HCT116 (cell line): ENCODE measurements around the gene ANKRD44. TPM values are rescaled to one million over a fixed set of nuclear protein-coding genes. Genes with fewer than 3 reads are reported as not detected.

Source experiments
- ATAC-seq: fragments of 200-7000 bp; cut with Tn5 transposase; 2 replicates; pipeline ENCODE4 v1.9.1; 2020; ENCODE audit warnings: mild to moderate bottlenecking, moderate library complexity
- BruUV-seq: library from RNA; stranded (reverse); fragments of 400-500 nt; replicated peaks from 2 replicates; lab custom pipeline; 2021; lab: Mats Ljungman, UMichigan
- CTCF ChIA-PET: fragments of 300-600 bp; sonication (Branson Sonifier 250); formaldehyde crosslinking; loops from one replicate; lab custom pipeline; 2021; ENCODE audit warnings: antibody characterized with exemption; lab: Charles Lee
- POLR2A ChIA-PET: fragments of 300-600, 350-600 bp; sonication (Branson Sonifier 250); formaldehyde crosslinking; loops from one replicate; lab custom pipeline; 2021; ENCODE audit warnings: antibody characterized with exemption; lab: Charles Lee
- RAD21 ChIA-PET, 2 experiments: fragments of 300-600 bp; sonication (Branson Sonifier 250); formaldehyde crosslinking; loops; one replicate each; lab custom pipeline; 2023; ENCODE audit warnings: low total read pairs in 2 of 2; ENCODE audit not compliant: uncharacterized antibody in 2 of 2, unreplicated experiment in 2 of 2, low non-redundant PET in 1 of 2; lab: Charles Lee
- DNase-seq: peaks from one replicate; pipeline ENCODE4 v3.0.0-alpha.2; 2010; ENCODE audit warnings: low read depth, low spot score
- H2AFZ ChIP-seq: fragments of 200-600 bp; shearing (Covaris generic), sonication (generic); 2 replicates; pipeline ENCODE4 v1.6.1; 2017; ENCODE audit warnings: low read depth, mixed run types, mixed read lengths, antibody characterized with exemption, low read length; ENCODE audit not compliant: poor library complexity, severe bottlenecking
- H3K27ac ChIP-seq: 2 replicates; pipeline ENCODE4 v1.5.1; 2012; ENCODE audit warnings: low read depth, low read length
- H3K27me3 ChIP-seq: fragments of 200-600 bp; sonication (generic); 2 replicates; pipeline ENCODE4 v1.6.1; 2016; ENCODE audit warnings: mixed run types, low read length, mixed read lengths; ENCODE audit not compliant: insufficient read depth
- H3K36me3 ChIP-seq, 2 experiments: fragments of 200-500 bp in 1 of 2; fragments of 200-600 bp in 1 of 2; sonication (Bioruptor generic) in 1 of 2; sonication (generic) in 1 of 2; 2 replicates each; pipeline versions ENCODE4 v1.5.1 to v1.6.1; 2014 to 2016; ENCODE audit warnings: low read length in 2 of 2, inconsistent platforms in 1 of 2, mixed read lengths in 1 of 2, mixed run types in 1 of 2; ENCODE audit not compliant: insufficient read depth in 2 of 2, control insufficient read depth in 1 of 2
- H3K4me1 ChIP-seq, 2 experiments: fragments of 200-600 bp in 1 of 2; sonication (generic) in 1 of 2; 2 replicates each; pipeline versions ENCODE4 v1.5.1 to v1.6.1; 2012 to 2017; ENCODE audit warnings: low read length in 2 of 2, inconsistent platforms in 1 of 2, mild to moderate bottlenecking in 1 of 2, mixed read lengths in 1 of 2, mixed run types in 1 of 2, moderate library complexity in 1 of 2; ENCODE audit not compliant: insufficient read depth in 2 of 2, control insufficient read depth in 1 of 2
- H3K4me2 ChIP-seq: fragments of 200-600 bp; sonication (generic); 2 replicates; pipeline ENCODE4 v1.6.1; 2017; ENCODE audit warnings: mixed run types, low read length, mixed read lengths
- H3K4me3 ChIP-seq, 2 experiments: fragments of 200-600 bp in 1 of 2; sonication (generic) in 1 of 2; replicated peaks in 1 of 2; 2 replicates each; pipeline ENCODE4 v1.5.1; 2011 to 2016; ENCODE audit warnings: low read length in 2 of 2, control low read depth in 1 of 2, low read depth in 1 of 2, mild to moderate bottlenecking in 1 of 2, mixed read lengths in 1 of 2, mixed run types in 1 of 2
- H3K79me2 ChIP-seq: fragments of 200-600 bp; sonication (generic); 2 replicates; pipeline ENCODE4 v1.6.1; 2017; ENCODE audit warnings: mild to moderate bottlenecking, mixed run types, low read length, moderate library complexity, mixed read lengths; ENCODE audit not compliant: insufficient read depth
- H3K9ac ChIP-seq: fragments of 200-600 bp; sonication (generic); 2 replicates; pipeline ENCODE4 v1.6.1; 2016; ENCODE audit warnings: low read length, mixed read lengths
- H3K9me2 ChIP-seq: fragments of 200-600 bp; sonication (generic), shearing (Covaris generic); 2 replicates; pipeline ENCODE4 v1.6.1; 2017; ENCODE audit warnings: mixed run types, mild to moderate bottlenecking, moderate library complexity; ENCODE audit not compliant: insufficient read depth
- H3K9me3 ChIP-seq, 2 experiments: fragments of 200-500 bp in 1 of 2; fragments of 200-600 bp in 1 of 2; sonication (Bioruptor generic) in 1 of 2; sonication (generic) in 1 of 2; 2 replicates each; pipeline ENCODE4 v1.6.1; 2014 to 2017; ENCODE audit warnings: low read length in 2 of 2, mixed read lengths in 2 of 2, inconsistent platforms in 1 of 2, low read depth in 1 of 2, mild to moderate bottlenecking in 1 of 2, mixed run types in 1 of 2, moderate library complexity in 1 of 2; ENCODE audit not compliant: control insufficient read depth in 1 of 2, insufficient read depth in 1 of 2
- H4K20me1 ChIP-seq: fragments of 200-600 bp; sonication (generic), shearing (Covaris generic); 2 replicates; pipeline ENCODE4 v1.6.1; 2017; ENCODE audit warnings: mixed run types, mild to moderate bottlenecking, moderate library complexity; ENCODE audit not compliant: insufficient read depth
- ATF3 ChIP-seq: IDR thresholded peaks from 2 replicates; pipeline ENCODE4 v1.6.1; 2012
- CBX3 ChIP-seq: IDR thresholded peaks from 2 replicates; pipeline ENCODE4 v1.6.1; 2012; ENCODE audit warnings: low read depth
- FOSL1 ChIP-seq: IDR thresholded peaks from 2 replicates; pipeline ENCODE4 v1.6.1; 2012; ENCODE audit warnings: low read depth
- RAD21 ChIP-seq: IDR thresholded peaks from 2 replicates; pipeline ENCODE4 v1.6.1; 2012; ENCODE audit warnings: low read depth, mild to moderate bottlenecking
- TCF7L2 ChIP-seq: IDR thresholded peaks from 2 replicates; pipeline ENCODE4 v1.7.0; 2011; ENCODE audit warnings: borderline replicate concordance, inconsistent platforms; ENCODE audit not compliant: insufficient read depth, insufficient read length; ENCODE audit errors: extremely low read depth
- ZBTB33 ChIP-seq: IDR thresholded peaks from 2 replicates; pipeline ENCODE4 v1.6.1; 2011; ENCODE audit warnings: mild to moderate bottlenecking, low read length, moderate library complexity; ENCODE audit not compliant: insufficient replicate concordance; ENCODE audit errors: extremely low read depth
- ZFX ChIP-seq: fragments of 450-650 bp; IDR thresholded peaks from 2 replicates; pipeline ENCODE4 v1.6.1; 2017
- intact Hi-C: fragments of 100-400 bp; cut with micrococcal nuclease; formaldehyde crosslinking; loops from 2 replicates; pipeline ENCODE4 v1.10.0; 2022
- total RNA-seq: library from RNA; stranded (reverse); gene quantifications from one replicate; pipeline ENCODE4 v1.2.1, GENCODE V29; 2021; ENCODE audit not compliant: unreplicated experiment
- TF ChIP-seq, protein P1 (sequence below), 3 experiments: fragments of 200-600 bp in 1 of 3; sonication (generic) in 1 of 3; IDR thresholded peaks in 2 of 3; conservative IDR thresholded peaks in 1 of 3; 2 replicates each; pipeline ENCODE4 v1.5.1; 2012 to 2017; ENCODE audit warnings: low read depth in 2 of 3, low read length in 2 of 3, antibody characterized with exemption in 1 of 3, borderline replicate concordance in 1 of 3, control low read depth in 1 of 3, mild to moderate bottlenecking in 1 of 3, mixed read lengths in 1 of 3, mixed run types in 1 of 3, moderate library complexity in 1 of 3; ENCODE audit not compliant: insufficient read depth in 1 of 3

ANKRD44 gene
- total RNA-seq, 1 experiment from 2014 or later = 2.7 TPM

DNA sequence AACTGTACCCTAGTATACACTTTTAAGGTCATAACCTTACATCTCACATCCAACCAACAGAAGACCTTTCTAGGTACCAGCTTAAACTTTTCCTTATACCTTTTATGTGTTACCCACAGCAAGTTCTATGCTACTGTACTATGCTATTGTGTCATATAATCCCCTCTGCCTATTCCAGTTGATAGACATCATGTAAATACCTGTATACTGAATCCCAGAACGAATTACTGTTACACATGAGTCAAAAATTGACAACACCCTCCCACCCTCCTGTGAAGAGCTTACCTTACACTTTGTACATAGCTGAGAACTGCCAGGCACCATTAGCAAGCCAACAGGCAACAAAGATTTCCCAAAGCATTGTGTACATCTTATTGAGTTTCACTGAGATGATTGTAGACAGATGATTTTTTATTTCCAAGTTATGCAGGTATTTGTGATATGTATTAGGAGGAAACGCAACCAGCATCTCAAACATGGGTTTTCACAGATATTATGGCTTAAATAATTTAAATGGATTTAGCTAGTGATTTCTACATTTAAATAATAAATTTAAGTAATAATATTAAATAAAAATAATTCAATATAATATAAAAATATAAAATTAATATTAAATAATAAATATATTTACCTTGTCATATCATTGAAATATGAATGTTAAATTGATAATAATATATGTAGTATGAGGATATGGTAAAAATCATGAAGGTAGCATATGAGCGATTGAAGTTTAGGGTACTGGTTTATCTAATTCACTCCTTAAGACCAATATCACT is 43.0 kb upstream of the ANKRD44 start:
- no peak overlapping the region for H3K27ac ChIP-seq
- H3K4me1 ChIP-seq = peaks cover 0 to 6% of the 10 kb centered on the region in 2 experiments; a peak in 1 of 4 replicates
- H3K4me3 ChIP-seq = no peak overlapping the region
- ChIA-PET RAD21 (no interaction called here), POLR2A (no interaction called here), CTCF (no interaction called here)
- intact Hi-C loops = no loop called here
- no peaks in the 10 kb centered on the region for H4K20me1 ChIP-seq
- ATAC-seq (no peak), DNase-seq (no peak)
- no TSS peak for BruUV-seq
- H3K4me2 ChIP-seq = no peak overlapping the region
- H3K27me3 ChIP-seq = no peaks in the 10 kb centered on the region
- H2AFZ ChIP-seq = no peak overlapping the region
- H3K79me2 ChIP-seq = no peaks in the 10 kb centered on the region
- H3K9ac ChIP-seq = no peak overlapping the region
- no peaks in the 10 kb centered on the region for H3K9me3 ChIP-seq
- TF ChIP-seq CBX3 = no peak
- no peak for TF ChIP-seq TCF7L2
- TF ChIP-seq RAD21 = no peak
- TF ChIP-seq FOSL1 = no peak
- H3K36me3 ChIP-seq = no peaks in the 10 kb centered on the region
- H3K9me2 ChIP-seq = no peaks in the 10 kb centered on the region

- no peaks in the 10 kb centered on the region for H3K79me2 ChIP-seq
- H3K4me2 ChIP-seq = no peak overlapping the region
- H3K9ac ChIP-seq = no peak overlapping the region
- H3K36me3 ChIP-seq = no peaks in the 10 kb centered on the region
- intact Hi-C loops = no loop called here
- no peaks in the 10 kb centered on the region for H3K9me3 ChIP-seq
- no peak for DNase-seq
- TF ChIP-seq, protein P1, sequence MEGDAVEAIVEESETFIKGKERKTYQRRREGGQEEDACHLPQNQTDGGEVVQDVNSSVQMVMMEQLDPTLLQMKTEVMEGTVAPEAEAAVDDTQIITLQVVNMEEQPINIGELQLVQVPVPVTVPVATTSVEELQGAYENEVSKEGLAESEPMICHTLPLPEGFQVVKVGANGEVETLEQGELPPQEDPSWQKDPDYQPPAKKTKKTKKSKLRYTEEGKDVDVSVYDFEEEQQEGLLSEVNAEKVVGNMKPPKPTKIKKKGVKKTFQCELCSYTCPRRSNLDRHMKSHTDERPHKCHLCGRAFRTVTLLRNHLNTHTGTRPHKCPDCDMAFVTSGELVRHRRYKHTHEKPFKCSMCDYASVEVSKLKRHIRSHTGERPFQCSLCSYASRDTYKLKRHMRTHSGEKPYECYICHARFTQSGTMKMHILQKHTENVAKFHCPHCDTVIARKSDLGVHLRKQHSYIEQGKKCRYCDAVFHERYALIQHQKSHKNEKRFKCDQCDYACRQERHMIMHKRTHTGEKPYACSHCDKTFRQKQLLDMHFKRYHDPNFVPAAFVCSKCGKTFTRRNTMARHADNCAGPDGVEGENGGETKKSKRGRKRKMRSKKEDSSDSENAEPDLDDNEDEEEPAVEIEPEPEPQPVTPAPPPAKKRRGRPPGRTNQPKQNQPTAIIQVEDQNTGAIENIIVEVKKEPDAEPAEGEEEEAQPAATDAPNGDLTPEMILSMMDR (IDR thresholded peaks at IDR 0.05 in 2 of 3, conservative IDR thresholded peaks at IDR 0.05 in 1 of 3; ENCODE audit: borderline replicate concordance in 1 of 3, insufficient read depth in 1 of 3, low read depth in 2 of 3, low read length in 2 of 3) = no peak
- TF ChIP-seq ATF3 (no peak), ZFX (no peak), ZBTB33 (no peak)
- CTCF ChIA-PET = no interaction called here
- BruUV-seq = no TSS peak
- POLR2A ChIA-PET = no interaction called here
- no peaks in the 10 kb centered on the region for H3K27me3 ChIP-seq
- no peak overlapping the region for H3K4me3 ChIP-seq
- ATAC-seq = no peak
- no peak overlapping the region for H3K27ac ChIP-seq
- H3K9me2 ChIP-seq = no peaks in the 10 kb centered on the region
- RAD21 ChIA-PET = no interaction called here
- peaks cover 0 to 6% of the 10 kb centered on the region in 2 experiments; a peak in 1 of 4 replicates for H3K4me1 ChIP-seq
- no peak overlapping the region for H2AFZ ChIP-seq
- no peaks in the 10 kb centered on the region for H4K20me1 ChIP-seq
Observed at GRCh38 chr2:197349699-197350098, 39.1 kb upstream of the ANKRD44 start.
